Spinal cord (tissue), 10 donors: Measurements from ENCODE around the gene MSLN. TPM values are rescaled to one million over a fixed set of nuclear protein-coding genes. Genes with fewer than 3 reads are reported as not detected.

Experiments
- DNase-seq, 6 donors: peaks; one replicate each; pipeline versions ENCODE4 v3.0.0 to v3.0.0-alpha.2; 2013 to 2015; ENCODE audit warnings: low spot score in 6 of 6, low read depth in 4 of 6
- H3K27ac ChIP-seq: one replicate; pipeline ENCODE4 v1.5.1; 2013; ENCODE audit warnings: low read depth, low read length, control low read depth
- H3K27me3 ChIP-seq: one replicate; pipeline ENCODE4 v1.6.1; 2013; ENCODE audit warnings: low read length; ENCODE audit not compliant: control insufficient read depth, insufficient read depth
- H3K36me3 ChIP-seq: one replicate; pipeline ENCODE4 v1.6.1; 2013; ENCODE audit warnings: low read length; ENCODE audit not compliant: control insufficient read depth, insufficient read depth
- H3K4me1 ChIP-seq: one replicate; pipeline ENCODE4 v1.6.1; 2013; ENCODE audit warnings: low read length; ENCODE audit not compliant: control insufficient read depth, insufficient read depth
- H3K4me3 ChIP-seq: one replicate; pipeline ENCODE4 v1.5.1; 2013; ENCODE audit warnings: low read depth, low read length, control low read depth
- H3K9me3 ChIP-seq: one replicate; pipeline ENCODE4 v1.6.1; 2013; ENCODE audit warnings: low read length; ENCODE audit not compliant: control insufficient read depth, insufficient read depth
- WGBS: methylation state at CpG from one replicate; pipeline ENCODE4 v1.1.5; 2013; ENCODE audit warnings: missing lambda C conversion rate; ENCODE audit not compliant: insufficient coverage; 5-methylcytosine and 5-hydroxymethylcytosine counted together
- polyA plus RNA-seq, 2 donors: library from polyadenylated mRNA; unstranded; fragments of 120-200 nt; gene quantifications; one replicate each; pipeline ENCODE4 v1.2.1, GENCODE V29; 2013; ENCODE audit not compliant: insufficient read length in 2 of 2
- total RNA-seq, 2 donors: library from RNA; depleted of rRNA in 1 of 2; stranded (reverse); fragments of 120-200 nt in 1 of 2; fragments of >200 nt in 1 of 2; gene quantifications; one replicate each; pipeline versions ENCODE4 v1.2.3 to v1.2.4, GENCODE V29; 2013 to 2014
- donor health status: healthy.

MSLN gene
- total and polyA plus RNA-seq, 4 donors: 0.24 to 0.83 (median 0.48) TPM

DNA sequence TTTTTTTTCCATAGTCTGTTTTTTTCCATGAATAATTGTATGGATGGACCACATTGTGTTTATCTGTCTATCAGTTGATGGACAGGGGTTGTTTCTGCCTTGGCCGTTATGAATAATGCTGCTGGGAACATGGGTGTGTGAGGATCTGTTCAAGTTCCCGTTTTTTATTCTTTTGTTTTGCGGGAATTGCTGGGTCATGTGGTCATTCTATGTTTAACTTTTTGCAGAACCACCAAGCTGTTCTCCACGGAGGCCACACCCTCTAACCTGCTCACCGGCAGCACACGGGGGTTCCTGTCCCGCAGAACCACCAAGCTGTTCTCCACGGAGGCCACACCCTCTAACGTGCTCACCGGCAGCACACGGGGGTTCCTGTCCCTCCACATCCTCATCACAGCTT is 5.9 kb upstream of the MSLN start:
- no peak overlapping the region for H3K4me3 ChIP-seq
- no peaks in the 10 kb centered on the region for H3K9me3 ChIP-seq
- H3K36me3 ChIP-seq: no peaks in the 10 kb centered on the region
- peaks cover 5% of the 10 kb centered on the region for H3K4me1 ChIP-seq
- DNase-seq: no peak
- peaks cover 9% of the 10 kb centered on the region for H3K27me3 ChIP-seq
- WGBS: 82% methylated on average over 6 of the region's 11 CpGs
- no peak overlapping the region for H3K27ac ChIP-seq

DNA sequence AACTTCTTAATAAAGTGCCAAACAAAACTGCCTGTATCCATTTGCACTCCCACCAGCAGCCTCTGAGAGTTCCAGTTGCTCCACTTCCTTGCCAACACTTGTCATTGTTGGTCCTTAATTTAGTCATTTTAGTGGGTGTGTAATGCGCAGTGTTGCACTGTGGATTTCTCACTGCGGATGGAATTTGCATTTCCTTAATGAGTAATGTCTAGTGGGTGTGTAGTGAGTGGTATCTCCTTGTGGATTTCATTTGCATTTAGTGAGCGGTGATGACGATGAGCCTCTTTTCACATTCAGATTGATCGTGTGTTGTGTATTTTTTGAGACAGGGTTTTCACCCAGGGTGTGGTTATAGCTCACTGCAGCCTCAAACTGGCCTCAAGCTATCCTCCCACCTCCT is 4.1 kb upstream of the MSLN start:
- 90% methylated on average over 2 of the region's 5 CpGs for WGBS
- Histone ChIP-seq H3K36me3 (no peaks in the 10 kb centered on the region), H3K9me3 (no peaks in the 10 kb centered on the region), H3K27me3 (peaks cover 7% of the 10 kb centered on the region), H3K4me3 (no peak overlapping the region), H3K27ac (no peak overlapping the region), H3K4me1 (peaks cover 5% of the 10 kb centered on the region)
- no peak for DNase-seq

DNA sequence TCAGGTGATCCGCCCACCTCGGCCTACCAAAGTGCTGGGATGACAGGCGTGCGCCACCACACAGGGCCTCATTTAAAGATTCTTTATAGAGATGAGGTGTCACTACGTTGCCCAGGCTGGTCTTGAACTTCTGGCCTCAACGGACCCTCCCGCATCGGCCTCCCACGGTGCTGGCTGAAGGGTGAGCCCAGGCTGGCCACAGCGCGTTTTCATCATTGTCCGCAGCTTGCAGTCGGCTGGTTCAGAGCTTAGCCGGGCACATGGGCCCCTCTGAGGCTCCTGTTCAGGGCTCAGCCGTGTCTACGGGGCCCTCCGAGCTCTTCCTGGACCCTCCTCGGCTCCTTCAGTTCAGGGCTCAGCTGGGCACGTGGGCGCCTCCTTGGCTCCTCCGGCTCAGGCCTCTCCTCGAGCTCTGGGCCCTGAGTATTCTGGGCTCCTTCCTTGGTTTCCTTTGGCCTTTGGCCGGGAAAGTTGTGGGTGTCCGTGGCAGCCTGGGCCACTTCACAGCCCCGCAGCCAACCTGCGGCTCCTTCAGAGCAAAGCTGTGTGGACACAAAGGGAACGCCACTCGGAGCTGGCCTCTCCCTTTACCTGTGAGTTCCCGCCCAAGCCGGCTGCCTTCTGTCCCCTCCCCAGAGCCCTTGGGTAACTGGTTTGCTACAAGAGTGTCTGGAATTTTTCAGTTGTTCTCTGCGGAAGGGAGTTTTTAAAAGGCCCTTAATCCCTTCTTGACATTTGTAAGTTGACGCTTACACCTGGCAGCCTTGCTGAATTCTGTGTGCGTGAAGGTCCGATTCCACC is 1.2 kb upstream of the MSLN start:
- Histone ChIP-seq H3K4me1 (no peaks in the 10 kb centered on the region), H3K27me3 (no peaks in the 10 kb centered on the region), H3K36me3 (no peaks in the 10 kb centered on the region), H3K9me3 (no peaks in the 10 kb centered on the region), H3K27ac (no peak overlapping the region), H3K4me3 (no peak overlapping the region)
- 84% methylated on average over 31 of the region's 34 CpGs for WGBS
- no peak for DNase-seq

DNA sequence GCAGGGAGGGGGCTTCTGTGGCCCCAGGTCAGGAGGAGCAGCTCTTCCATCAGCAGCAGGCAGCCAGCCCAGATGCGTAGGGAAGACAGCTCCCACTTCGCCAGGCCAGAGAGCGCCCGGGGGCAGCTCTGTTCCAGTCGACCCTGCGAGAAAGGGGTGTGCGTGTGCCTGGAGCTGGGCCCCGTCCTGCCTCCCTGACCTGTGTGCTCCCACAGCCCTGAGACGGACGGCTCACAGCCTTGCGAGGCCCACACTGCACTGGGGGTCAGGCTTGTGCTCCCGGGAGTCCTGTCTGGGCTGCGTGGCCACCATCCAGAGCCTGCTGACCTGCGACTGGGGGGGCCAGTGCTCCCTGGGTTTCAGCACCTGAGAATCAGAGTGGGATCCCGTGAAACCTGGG is 469 bp upstream of the MSLN start:
- H3K27me3 ChIP-seq: no peaks in the 10 kb centered on the region
- no peak for DNase-seq
- no peaks in the 10 kb centered on the region for H3K36me3 ChIP-seq
- no peaks in the 10 kb centered on the region for H3K9me3 ChIP-seq
- WGBS: 81% methylated on average over 15 of the region's 15 CpGs
- no peak overlapping the region for H3K27ac ChIP-seq
- no peak overlapping the region for H3K4me3 ChIP-seq
- H3K4me1 ChIP-seq: no peaks in the 10 kb centered on the region

DNA sequence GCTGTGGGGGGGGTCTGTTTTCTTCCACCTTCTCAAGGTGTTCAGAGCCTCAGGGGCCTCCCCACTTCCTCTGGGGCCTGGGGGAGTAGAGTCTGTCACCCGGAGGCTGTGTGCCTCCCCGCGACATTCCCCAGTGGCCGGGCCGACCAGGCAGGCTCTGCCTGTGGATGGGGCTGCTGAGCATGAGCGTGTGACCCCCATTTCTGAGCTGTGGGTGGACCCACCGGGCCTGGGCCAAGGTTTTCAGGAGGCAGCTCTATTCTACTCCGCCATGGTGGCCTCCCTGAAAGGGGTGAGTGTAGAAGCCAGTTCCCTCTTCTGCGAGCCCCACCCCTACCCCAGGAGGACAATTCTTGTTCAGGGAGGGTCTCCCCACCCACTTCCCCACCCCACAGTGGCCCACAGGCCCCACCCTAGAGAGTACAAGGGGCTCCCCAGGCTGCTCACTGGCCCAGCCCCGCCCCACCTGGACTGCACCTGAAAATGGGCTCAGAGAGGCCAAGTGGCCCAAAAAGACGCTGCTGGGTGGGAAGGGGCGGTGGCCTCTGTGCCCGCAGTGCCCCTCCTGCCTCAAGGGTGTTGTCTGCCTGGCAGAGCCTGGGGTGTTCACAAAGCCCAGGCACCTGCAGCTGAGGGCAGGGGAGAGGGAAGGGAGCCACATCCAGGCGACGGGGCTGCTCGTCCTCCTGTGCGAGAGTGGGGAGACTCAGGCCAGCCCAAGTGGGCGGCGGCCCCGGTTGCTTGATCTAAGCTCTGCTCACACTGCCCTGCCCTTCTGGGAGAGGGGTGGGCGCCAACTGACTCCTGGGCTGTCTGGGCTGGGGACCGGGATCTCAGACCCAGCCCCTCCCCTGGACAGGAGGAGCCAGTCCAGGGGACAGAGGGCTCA is 1.3 kb downstream of the MSLN start:
- H3K27ac ChIP-seq: no peak overlapping the region
- 58% methylated on average over 18 of the region's 22 CpGs for WGBS
- no peak overlapping the region for H3K4me3 ChIP-seq
- H3K4me1 ChIP-seq: no peaks in the 10 kb centered on the region
- no peaks in the 10 kb centered on the region for H3K36me3 ChIP-seq
- H3K27me3 ChIP-seq: no peaks in the 10 kb centered on the region
- no peak for DNase-seq
- no peaks in the 10 kb centered on the region for H3K9me3 ChIP-seq

DNA sequence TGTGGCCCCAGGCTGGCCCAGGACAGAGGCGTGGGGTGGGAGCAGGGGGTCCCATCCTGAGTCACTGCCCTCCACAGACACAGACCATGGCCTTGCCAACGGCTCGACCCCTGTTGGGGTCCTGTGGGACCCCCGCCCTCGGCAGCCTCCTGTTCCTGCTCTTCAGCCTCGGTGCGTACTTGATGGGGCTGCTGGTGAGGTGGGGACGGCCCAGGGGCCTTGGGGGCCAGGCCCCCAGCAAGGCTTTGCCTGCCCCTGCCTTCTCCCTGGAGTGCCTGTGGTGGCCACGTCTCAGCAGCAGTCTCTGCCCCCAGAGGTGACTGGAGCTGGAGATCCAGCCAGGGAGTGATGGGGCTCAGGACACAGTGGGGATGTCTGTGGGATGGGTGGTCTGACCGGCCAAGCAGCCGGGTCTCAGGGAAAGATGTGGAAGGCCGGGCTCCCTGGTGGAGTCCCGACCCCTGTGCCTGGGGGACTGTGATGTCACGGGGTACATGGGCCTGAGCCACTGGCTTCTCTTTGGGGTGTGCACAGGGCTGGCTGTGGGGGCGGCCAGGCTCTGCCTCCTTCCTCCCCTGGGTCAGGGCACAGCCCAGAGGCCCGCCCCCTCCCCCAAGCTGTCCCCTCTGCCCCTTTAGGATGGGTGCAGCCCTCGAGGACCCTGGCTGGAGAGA is 2.2 kb downstream of the MSLN start:
- 75% methylated on average over 15 of the region's 17 CpGs for WGBS
- no peak for DNase-seq

DNA sequence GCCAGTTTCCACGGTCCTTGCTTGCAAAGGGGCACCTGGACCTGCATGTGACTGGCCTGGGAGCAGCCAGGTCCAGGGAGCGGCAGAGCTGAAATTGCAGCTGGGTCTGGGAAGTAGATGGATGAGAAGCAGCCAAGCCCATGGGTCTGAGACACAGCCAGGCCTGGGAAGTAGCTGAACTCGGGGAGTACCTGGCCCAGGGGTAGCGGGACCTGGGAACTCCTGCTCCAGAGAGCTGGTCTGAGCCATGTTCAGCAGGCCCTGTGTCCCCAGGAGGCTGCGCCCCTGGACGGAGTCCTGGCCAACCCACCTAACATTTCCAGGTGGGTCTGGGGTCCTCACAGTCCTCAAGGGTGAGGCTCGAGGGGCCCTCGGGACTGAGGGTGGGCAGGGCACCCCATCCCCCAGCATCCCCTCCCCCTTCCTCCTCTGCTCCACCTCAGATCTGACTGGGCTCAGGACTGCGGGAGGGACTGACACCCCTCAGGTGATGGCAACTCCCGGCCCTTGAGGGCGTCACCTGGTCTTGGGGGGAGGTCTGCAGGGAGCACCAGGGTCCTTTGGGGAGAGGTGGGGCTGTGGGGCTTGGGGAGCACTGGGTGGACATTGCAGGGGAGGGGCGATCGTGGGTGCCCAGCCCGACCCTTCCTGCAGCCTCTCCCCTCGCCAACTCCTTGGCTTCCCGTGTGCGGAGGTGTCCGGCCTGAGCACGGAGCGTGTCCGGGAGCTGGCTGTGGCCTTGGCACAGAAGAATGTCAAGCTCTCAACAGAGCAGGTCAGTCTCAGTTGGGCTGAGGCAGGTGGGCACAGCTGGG is 3.0 kb downstream of the MSLN start:
- Histone ChIP-seq H3K27ac (no peak overlapping the region), H3K27me3 (no peaks in the 10 kb centered on the region), H3K9me3 (no peaks in the 10 kb centered on the region), H3K36me3 (no peaks in the 10 kb centered on the region), H3K4me1 (no peaks in the 10 kb centered on the region), H3K4me3 (no peak overlapping the region)
- DNase-seq: no peak
- 82% methylated on average over 19 of the region's 21 CpGs for WGBS

More for the DNA sequence above, 2.2 kb downstream of the MSLN start:
- Histone ChIP-seq H3K4me1 (no peaks in the 10 kb centered on the region), H3K9me3 (no peaks in the 10 kb centered on the region), H3K27ac (no peak overlapping the region), H3K36me3 (no peaks in the 10 kb centered on the region), H3K27me3 (no peaks in the 10 kb centered on the region), H3K4me3 (no peak overlapping the region)

DNA sequence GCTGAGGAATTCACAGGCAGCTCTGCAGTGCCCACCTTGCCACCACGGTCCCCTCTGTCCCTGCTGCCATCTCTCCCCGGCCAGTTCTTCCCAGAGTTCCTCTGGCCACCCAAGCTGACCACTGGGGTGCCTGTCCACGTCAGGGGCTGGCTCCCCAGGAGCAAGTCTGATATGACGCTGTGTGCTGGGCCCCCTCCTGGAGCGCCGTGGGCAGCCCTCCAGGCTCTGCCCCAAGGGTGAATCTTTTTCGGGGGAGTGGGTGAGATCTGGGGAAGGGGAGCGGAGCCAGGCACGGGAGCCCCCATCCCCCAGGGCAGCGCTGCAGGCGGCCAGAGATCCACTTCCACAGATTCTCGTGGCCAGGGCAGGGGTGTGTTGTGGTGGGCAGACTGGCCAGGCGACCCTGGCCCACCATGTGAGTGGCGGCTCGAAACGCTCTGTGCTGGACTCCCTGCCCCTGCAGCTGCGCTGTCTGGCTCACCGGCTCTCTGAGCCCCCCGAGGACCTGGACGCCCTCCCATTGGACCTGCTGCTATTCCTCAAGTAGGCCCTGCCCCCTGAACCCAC is 3.7 kb downstream of the MSLN start:
- H3K9me3 ChIP-seq: no peaks in the 10 kb centered on the region
- WGBS: 74% methylated on average over 20 of the region's 20 CpGs

More for the DNA sequence above, 3.7 kb downstream of the MSLN start:
- no peak overlapping the region for H3K27ac ChIP-seq
- no peaks in the 10 kb centered on the region for H3K4me1 ChIP-seq
- no peak overlapping the region for H3K4me3 ChIP-seq
- no peaks in the 10 kb centered on the region for H3K36me3 ChIP-seq
- no peaks in the 10 kb centered on the region for H3K27me3 ChIP-seq
- no peak for DNase-seq
